Lower lobe of right lung (tissue), 2 donors: Measurements from ENCODE around the gene NXT1. TPM values are rescaled to one million over a fixed set of nuclear protein-coding genes. Genes with fewer than 3 reads are reported as not detected.

Source experiments
- ATAC-seq, 2 donors: fragments of 200-7000 bp; cut with Tn5 transposase; one replicate each; pipeline ENCODE4 v1.9.1; 2020 to 2022; ENCODE audit warnings: mild to moderate bottlenecking in 2 of 2, moderate library complexity in 2 of 2
- DNase-seq: peaks from one replicate; pipeline ENCODE4 v3.0.0-alpha.2; 2020
- H3K27ac ChIP-seq: fragments of 200-600 bp; one replicate; pipeline ENCODE4 v1.8.0; 2022
- H3K27me3 ChIP-seq: fragments of 200-600 bp; one replicate; pipeline ENCODE4 v1.8.0; 2022; ENCODE audit warnings: low read depth
- H3K36me3 ChIP-seq: fragments of 200-600 bp; one replicate; pipeline ENCODE4 v1.8.0; 2022; ENCODE audit warnings: mild to moderate bottlenecking
- H3K4me1 ChIP-seq: fragments of 200-600 bp; one replicate; pipeline ENCODE4 v1.8.0; 2022
- H3K4me3 ChIP-seq: fragments of 200-600 bp; one replicate; pipeline ENCODE4 v1.8.0; 2022; ENCODE audit warnings: mild to moderate bottlenecking
- H3K9me3 ChIP-seq: fragments of 200-600 bp; one replicate; pipeline ENCODE4 v1.8.0; 2022
- intact Hi-C: fragments of 100-400 bp; cut with DNase I; formaldehyde crosslinking; loops from one replicate; pipeline ENCODE4 v1.11.0; 2022
- total RNA-seq: library from RNA; stranded (reverse); fragmentation: NEBNext Ultra II Directional; extraction: Animal tissue kit (Norgen Biotek cat#: 25700); gene quantifications from one replicate; pipeline ENCODE4 v1.2.1, GENCODE V29; 2021
- TF ChIP-seq, protein P1 (sequence below): fragments of 200-600 bp; IDR thresholded peaks from one replicate; pipeline ENCODE4 v1.8.0; 2022; ENCODE audit warnings: antibody characterized with exemption, mild to moderate bottlenecking
- donor health status: DM: no; HTN: yes; CAD: no; lungs with severe emphysema.

The NXT1 gene
- total RNA-seq, 1 donor from 2014 or later: 14.8 TPM

DNA sequence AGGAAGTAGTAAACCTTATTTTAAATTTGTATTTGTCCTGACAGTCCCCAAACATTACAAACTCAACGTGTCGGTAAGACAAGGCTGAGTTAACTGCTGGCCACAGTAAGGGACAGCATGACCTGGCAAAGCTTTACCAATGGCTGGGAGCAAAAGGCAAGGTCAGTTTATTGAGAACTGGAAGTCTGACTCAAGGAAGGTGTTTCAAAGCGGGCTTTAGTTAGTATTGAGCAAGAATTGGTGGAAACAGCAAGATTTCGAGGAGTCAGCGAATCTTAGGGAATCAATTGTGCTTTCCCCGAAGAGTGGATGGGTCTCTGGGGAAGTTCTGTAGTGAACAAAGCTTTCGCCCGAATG, 10.5 kb downstream of the NXT1 start:
- H3K27ac ChIP-seq: peak overlapping the region; percentile 100
- H3K27me3 ChIP-seq: no peaks in the 10 kb centered on the region
- TF ChIP-seq, protein P1, sequence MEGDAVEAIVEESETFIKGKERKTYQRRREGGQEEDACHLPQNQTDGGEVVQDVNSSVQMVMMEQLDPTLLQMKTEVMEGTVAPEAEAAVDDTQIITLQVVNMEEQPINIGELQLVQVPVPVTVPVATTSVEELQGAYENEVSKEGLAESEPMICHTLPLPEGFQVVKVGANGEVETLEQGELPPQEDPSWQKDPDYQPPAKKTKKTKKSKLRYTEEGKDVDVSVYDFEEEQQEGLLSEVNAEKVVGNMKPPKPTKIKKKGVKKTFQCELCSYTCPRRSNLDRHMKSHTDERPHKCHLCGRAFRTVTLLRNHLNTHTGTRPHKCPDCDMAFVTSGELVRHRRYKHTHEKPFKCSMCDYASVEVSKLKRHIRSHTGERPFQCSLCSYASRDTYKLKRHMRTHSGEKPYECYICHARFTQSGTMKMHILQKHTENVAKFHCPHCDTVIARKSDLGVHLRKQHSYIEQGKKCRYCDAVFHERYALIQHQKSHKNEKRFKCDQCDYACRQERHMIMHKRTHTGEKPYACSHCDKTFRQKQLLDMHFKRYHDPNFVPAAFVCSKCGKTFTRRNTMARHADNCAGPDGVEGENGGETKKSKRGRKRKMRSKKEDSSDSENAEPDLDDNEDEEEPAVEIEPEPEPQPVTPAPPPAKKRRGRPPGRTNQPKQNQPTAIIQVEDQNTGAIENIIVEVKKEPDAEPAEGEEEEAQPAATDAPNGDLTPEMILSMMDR: no peak
- peak overlapping the region; percentile 81 for H3K4me3 ChIP-seq
- peaks cover 17% of the 10 kb centered on the region for H3K36me3 ChIP-seq
- no peaks in the 10 kb centered on the region for H3K9me3 ChIP-seq
- intact Hi-C loops: no loop called here
- peaks cover 47% of the 10 kb centered on the region for H3K4me1 ChIP-seq
- ATAC-seq: no peak
- DNase-seq: no peak

DNA sequence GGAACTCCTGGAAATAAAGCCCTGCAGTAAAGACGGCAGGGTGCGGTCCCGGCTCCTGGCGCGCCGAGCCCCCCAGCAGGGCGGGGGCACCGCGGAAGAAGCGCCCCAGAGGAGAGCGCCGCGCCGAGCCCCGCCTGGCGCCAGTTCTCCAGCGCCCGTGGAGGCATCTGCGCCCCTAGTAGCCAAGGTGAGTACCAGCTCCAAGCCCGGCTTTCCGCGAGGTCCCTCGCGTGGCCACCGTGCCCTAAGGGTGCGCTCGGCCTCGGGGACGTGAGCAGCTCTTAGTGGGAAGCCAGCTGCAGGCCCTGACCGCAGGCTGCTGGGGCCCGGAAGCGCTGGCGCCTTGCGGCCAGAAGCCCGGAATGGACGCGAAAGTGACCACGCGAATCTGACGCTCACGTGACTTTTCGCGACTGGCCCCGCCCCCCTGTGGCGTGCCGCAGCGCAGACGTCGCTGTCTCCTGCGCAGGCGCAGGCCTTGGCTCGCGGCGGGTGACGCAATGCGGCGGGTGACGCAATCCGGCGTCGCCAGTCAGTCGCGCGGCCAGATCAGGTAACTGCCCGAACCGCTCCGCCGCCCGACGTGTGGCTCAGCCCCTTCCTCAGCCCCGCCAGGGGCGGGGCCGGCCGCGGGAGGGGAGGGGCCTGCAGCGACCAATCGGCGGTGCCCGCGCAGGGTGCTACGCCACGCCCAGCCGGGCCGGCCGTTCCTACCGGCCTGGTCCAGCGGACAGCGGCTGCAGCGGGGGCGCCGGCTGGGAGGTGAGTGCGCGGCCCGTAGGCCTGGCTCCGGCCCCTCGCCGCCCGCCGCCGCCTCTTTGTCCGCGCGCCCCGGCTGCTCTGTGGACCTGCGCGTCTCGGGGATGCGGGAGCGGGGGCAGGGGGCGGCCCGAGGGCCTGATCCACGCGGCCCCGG, 11.1 kb downstream of the NXT1 start, which contains the start of gene GZF1:
Gene GZF1, plus strand, starts transcription at position 707 of the 916 bp plus-strand sequence. CDS start 2,202 bp downstream, outside the sequence.
- peak within 1 kb of the TSS; percentile 81 for H3K4me3 ChIP-seq
- H3K4me1 ChIP-seq: peaks cover 53% of the 10 kb centered on the region
- no peaks in the 10 kb centered on the region for H3K9me3 ChIP-seq
- no peaks in the 10 kb centered on the region for H3K27me3 ChIP-seq
- DNase-seq: peak; percentile 99
- peaks cover 17% of the 10 kb centered on the region for H3K36me3 ChIP-seq
- intact Hi-C loops: no loop called here
- ATAC-seq: peak; percentile 94 to 95
- H3K27ac ChIP-seq: peak within 1 kb of the TSS; percentile 100
- TF ChIP-seq, protein P1: no peak

DNA sequence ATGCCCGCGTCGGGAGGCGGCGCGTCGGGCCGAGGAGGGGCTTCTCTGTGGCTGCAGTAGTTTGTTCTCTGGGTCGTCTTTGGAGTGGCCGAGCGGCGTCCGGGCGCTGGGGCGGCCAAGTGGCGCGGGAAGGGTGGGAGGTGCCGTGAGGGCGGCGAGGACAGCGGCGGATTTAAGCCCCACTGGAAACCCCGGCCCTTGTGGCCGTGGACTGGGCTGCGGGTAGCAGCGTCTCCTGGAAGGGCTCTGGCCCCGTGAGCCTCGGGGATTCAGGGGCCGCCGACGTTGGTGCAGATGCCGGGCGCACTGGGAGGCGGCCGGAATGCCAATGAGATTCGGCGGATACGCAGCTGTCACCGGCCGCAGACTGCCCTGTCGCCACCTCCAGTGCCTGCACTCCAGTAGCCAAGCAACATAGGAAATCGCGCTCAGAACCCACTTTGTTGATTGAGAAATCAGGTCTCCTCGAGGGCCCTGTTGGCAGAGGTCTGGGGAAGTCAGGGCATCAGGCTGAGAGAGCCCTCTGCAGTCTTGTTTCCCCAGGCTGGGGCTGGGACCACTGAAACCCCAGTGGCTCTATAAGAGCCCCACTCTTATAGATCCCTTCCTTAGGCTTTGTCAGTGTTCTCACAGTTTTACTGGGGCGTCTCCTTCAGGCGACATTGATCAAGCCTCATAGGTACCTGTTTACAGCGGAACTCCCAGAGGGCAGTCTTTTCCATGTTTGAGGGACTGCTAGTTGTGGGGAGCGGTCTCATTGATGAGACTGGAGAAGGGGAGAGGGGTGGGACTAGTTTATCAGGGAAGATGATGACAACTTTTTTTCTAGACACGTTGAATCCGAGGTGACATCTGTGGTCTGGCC, 12.0 kb downstream of the NXT1 start:
- H3K9me3 ChIP-seq: no peaks in the 10 kb centered on the region
- peak overlapping the region; percentile 100 for H3K27ac ChIP-seq
- ATAC-seq (peak; percentile 1 to 3), DNase-seq (peak; percentile 80)
- H3K4me3 ChIP-seq: peak overlapping the region; percentile 81
- H3K36me3 ChIP-seq: peaks cover 21% of the 10 kb centered on the region
- TF ChIP-seq, protein P1: no peak
- peaks cover 55% of the 10 kb centered on the region for H3K4me1 ChIP-seq
- H3K27me3 ChIP-seq: no peaks in the 10 kb centered on the region
- intact Hi-C loops: no loop called here

- Histone ChIP-seq H3K4me3 (peak overlapping the region; percentile 81), H3K36me3 (peaks cover 24% of the 10 kb centered on the region), H3K27ac (peak overlapping the region; percentile 100), H3K4me1 (peaks cover 61% of the 10 kb centered on the region), H3K9me3 (no peaks in the 10 kb centered on the region), H3K27me3 (no peaks in the 10 kb centered on the region)
- ATAC-seq: no peak
- TF ChIP-seq, protein P1: no peak
- intact Hi-C loops: no loop called here
- DNase-seq: no peak
Observed at GRCh38 chr20:23363257-23363649, 12.7 kb downstream of the NXT1 start.

- intact Hi-C loops: no loop called here
- Histone ChIP-seq H3K27me3 (no peaks in the 10 kb centered on the region), H3K4me1 (peaks cover 57% of the 10 kb centered on the region), H3K4me3 (no peak overlapping the region), H3K36me3 (peaks cover 47% of the 10 kb centered on the region), H3K27ac (no peak overlapping the region), H3K9me3 (no peaks in the 10 kb centered on the region)
- DNase-seq (no peak), ATAC-seq (no peak)
- TF ChIP-seq, protein P1: no peak
Observed at GRCh38 chr20:23365390-23366165, 15.0 kb downstream of the NXT1 start.
